ENCODE results near the gene ABCA13.

ABCA13 gene

DNA sequence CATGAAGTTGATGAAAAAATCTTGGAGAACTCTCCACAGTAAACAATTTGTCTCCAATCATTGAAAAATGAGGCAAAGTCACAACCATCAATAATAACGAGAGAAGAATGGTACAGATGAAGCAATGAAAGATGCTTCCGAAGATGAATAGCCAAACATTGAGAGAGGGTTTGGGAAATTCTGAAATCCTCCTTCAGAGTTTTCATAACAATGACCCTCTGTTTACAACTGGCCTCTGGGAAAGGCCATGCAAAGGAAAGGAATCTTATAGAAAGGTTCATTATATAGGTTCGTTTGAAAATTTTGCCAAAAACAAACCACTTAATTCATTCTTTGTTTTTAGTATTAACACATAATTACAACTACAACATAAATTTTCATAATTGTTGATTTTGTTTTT is 166.5 kb downstream of the ABCA13 start:
- TF ChIP-seq POLR2A (IDR thresholded peaks at IDR 0.05; ENCODE audit: extremely low read depth, insufficient read length) (no peak), CTCF (IDR thresholded peaks at IDR 0.05; ENCODE audit: low read depth, low read length) (no peak), MAX (IDR thresholded peaks at IDR 0.05; ENCODE audit: low read depth, low read length) (no peak), MYC (IDR thresholded peaks at IDR 0.05; ENCODE audit: low read depth, low read length) (no peak)
- DNase-seq (ENCODE audit: low read depth), result no peak
- H3K4me3 ChIP-seq (ENCODE audit: low read depth, low read length), result no peak overlapping the region

- no peak for DNase-seq (ENCODE audit: low read depth)
- TF ChIP-seq POLR2A (IDR thresholded peaks at IDR 0.05; ENCODE audit: extremely low read depth, insufficient read length) (no peak), MAX (IDR thresholded peaks at IDR 0.05; ENCODE audit: low read depth, low read length) (no peak), MYC (IDR thresholded peaks at IDR 0.05; ENCODE audit: low read depth, low read length) (no peak), CTCF (IDR thresholded peaks at IDR 0.05; ENCODE audit: low read depth, low read length) (no peak)
- no peak overlapping the region for H3K4me3 ChIP-seq (ENCODE audit: low read depth, low read length)
Observed at GRCh38 chr7:48347230-48347825, 176.1 kb downstream of the ABCA13 start.

DNA sequence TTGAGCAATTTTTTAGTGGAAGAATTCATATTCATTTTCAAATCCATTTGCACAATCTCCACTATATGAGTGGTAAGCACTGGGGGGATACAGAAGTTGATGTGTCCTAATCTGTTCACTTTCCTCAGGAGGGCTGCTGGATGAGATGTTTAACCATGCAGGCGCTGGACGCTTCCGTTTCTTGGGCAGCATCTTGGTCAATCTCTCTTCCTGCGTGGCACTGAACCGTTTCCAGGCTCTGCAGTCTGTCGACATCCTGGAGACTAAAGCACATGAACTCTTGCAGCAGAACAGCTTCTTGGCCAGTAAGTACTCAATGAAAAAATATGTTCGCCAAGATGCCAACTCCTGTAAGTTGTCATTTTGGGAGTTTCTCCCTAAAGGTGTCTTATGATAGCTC is 179.3 kb downstream of the ABCA13 start:
- TF ChIP-seq POLR2A (IDR thresholded peaks at IDR 0.05; ENCODE audit: extremely low read depth, insufficient read length) (no peak), CTCF (IDR thresholded peaks at IDR 0.05; ENCODE audit: low read depth, low read length) (no peak), MAX (IDR thresholded peaks at IDR 0.05; ENCODE audit: low read depth, low read length) (no peak), MYC (IDR thresholded peaks at IDR 0.05; ENCODE audit: low read depth, low read length) (no peak)
- DNase-seq (ENCODE audit: low read depth), result peak; percentile 69
- no peak overlapping the region for H3K4me3 ChIP-seq (ENCODE audit: low read depth, low read length)

GRCh38 chr7:48351900-48352299 is 180.6 kb downstream of the ABCA13 start:
- TF ChIP-seq CTCF (IDR thresholded peaks at IDR 0.05; ENCODE audit: low read depth, low read length) (no peak), POLR2A (IDR thresholded peaks at IDR 0.05; ENCODE audit: extremely low read depth, insufficient read length) (no peak), MAX (IDR thresholded peaks at IDR 0.05; ENCODE audit: low read depth, low read length) (no peak), MYC (IDR thresholded peaks at IDR 0.05; ENCODE audit: low read depth, low read length) (no peak)
- no peak overlapping the region for H3K4me3 ChIP-seq (ENCODE audit: low read depth, low read length)
- DNase-seq (ENCODE audit: low read depth), result peak; percentile 33

- TF ChIP-seq CTCF (IDR thresholded peaks at IDR 0.05; ENCODE audit: low read depth, low read length) (no peak), POLR2A (IDR thresholded peaks at IDR 0.05; ENCODE audit: extremely low read depth, insufficient read length) (no peak), MYC (IDR thresholded peaks at IDR 0.05; ENCODE audit: low read depth, low read length) (no peak), MAX (IDR thresholded peaks at IDR 0.05; ENCODE audit: low read depth, low read length) (no peak)
- no peak for DNase-seq (ENCODE audit: low read depth)
- no peak overlapping the region for H3K4me3 ChIP-seq (ENCODE audit: low read depth, low read length)
Observed at GRCh38 chr7:48355346-48355745, 184.1 kb downstream of the ABCA13 start.

All from NB4 (cell line).